HepG2 (cell line): ENCODE results near the gene GCNT2.

ENCODE experiments used
- CREB1 ChIP-seq, 2 experiments: fragments of 450-650 bp in 1 of 2; IDR thresholded peaks; 2 replicates each; pipeline ENCODE4 v1.6.1; 2016 to 2017; ENCODE audit warnings: control low read depth in 1 of 2, mild to moderate bottlenecking in 1 of 2, missing compliant biosample characterization in 1 of 2, missing genetic modification characterization in 1 of 2
- ELF4 ChIP-seq: sonication (generic); formaldehyde crosslinking; IDR thresholded peaks from 2 replicates; pipeline ENCODE4 v1.5.0; 2020; ENCODE audit warnings: missing genetic modification reagents, mild to moderate bottlenecking, moderate library complexity, borderline replicate concordance
- KDM1A ChIP-seq: IDR thresholded peaks from 2 replicates; pipeline ENCODE4 v1.6.1; 2016; ENCODE audit warnings: missing compliant biosample characterization
- MAFK ChIP-seq, 2 experiments: IDR thresholded peaks in 1 of 2; conservative IDR thresholded peaks in 1 of 2; 2 replicates each; pipeline ENCODE4 v1.6.1; 2011; ENCODE audit warnings: improper control_type of control experiment in 2 of 2, low read length in 2 of 2
- POLR2AphosphoS5 ChIP-seq: IDR thresholded peaks from 2 replicates; pipeline ENCODE4 v1.6.1; 2012; ENCODE audit warnings: low read depth, low read length
- SIN3A ChIP-seq: IDR thresholded peaks from 2 replicates; pipeline ENCODE4 v1.6.1; 2011; ENCODE audit warnings: low read depth, mild to moderate bottlenecking, control low read depth, low read length, borderline replicate concordance
- TF ChIP-seq, protein P1 (sequence below): sonication (generic); formaldehyde crosslinking; IDR thresholded peaks from 2 replicates; pipeline ENCODE4 v1.4.0; 2020; ENCODE audit warnings: missing genetic modification reagents
- TF ChIP-seq, protein P2 (sequence below): sonication (generic); formaldehyde crosslinking; IDR thresholded peaks from 2 replicates; pipeline ENCODE4 v1.5.0; 2020; ENCODE audit warnings: mild to moderate bottlenecking, missing genetic modification reagents, moderate library complexity

DNA sequence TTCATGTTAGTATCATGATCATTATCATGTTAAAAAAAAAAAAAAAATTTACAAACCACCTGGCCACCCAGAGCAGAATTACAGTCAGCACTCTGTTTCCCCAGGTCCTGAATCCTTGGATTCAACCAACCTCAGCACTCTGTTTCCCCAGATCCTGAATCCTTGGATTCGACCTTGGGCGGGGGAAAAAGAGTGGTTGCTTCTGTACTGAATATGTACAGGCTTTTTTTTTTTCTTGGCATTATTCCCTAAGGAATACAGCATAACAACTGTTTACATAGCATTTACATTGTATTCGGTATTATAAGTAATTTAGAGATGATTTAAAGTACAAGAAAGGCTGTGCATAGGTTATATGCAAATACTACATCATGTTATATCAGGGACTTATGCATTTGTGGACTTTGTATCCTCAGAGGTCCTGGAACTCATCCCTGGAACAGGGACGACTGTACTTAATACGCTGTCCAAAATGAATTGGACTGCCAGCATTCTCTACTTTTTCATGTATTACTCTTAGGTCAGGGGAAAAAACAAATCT is 31.2 kb downstream of the GCNT2 start:
- TF ChIP-seq CREB1 (IDR thresholded peaks at IDR 0.05), result no peak
- no peak for TF ChIP-seq CREB1 (CRISPR knock-in tag; IDR thresholded peaks at IDR 0.05)
- TF ChIP-seq, protein P1, sequence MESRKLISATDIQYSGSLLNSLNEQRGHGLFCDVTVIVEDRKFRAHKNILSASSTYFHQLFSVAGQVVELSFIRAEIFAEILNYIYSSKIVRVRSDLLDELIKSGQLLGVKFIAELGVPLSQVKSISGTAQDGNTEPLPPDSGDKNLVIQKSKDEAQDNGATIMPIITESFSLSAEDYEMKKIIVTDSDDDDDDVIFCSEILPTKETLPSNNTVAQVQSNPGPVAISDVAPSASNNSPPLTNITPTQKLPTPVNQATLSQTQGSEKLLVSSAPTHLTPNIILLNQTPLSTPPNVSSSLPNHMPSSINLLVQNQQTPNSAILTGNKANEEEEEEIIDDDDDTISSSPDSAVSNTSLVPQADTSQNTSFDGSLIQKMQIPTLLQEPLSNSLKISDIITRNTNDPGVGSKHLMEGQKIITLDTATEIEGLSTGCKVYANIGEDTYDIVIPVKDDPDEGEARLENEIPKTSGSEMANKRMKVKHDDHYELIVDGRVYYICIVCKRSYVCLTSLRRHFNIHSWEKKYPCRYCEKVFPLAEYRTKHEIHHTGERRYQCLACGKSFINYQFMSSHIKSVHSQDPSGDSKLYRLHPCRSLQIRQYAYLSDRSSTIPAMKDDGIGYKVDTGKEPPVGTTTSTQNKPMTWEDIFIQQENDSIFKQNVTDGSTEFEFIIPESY, result no peak
- no peak for TF ChIP-seq ELF4
- TF ChIP-seq KDM1A (CRISPR knock-in tag), result no peak
- no peak for TF ChIP-seq POLR2AphosphoS5
- no peak for TF ChIP-seq MAFK (conservative IDR thresholded peaks at IDR 0.05 in 1 of 2, IDR thresholded peaks at IDR 0.05 in 1 of 2; ENCODE audit: low read length in 2 of 2)
- TF ChIP-seq, protein P2, sequence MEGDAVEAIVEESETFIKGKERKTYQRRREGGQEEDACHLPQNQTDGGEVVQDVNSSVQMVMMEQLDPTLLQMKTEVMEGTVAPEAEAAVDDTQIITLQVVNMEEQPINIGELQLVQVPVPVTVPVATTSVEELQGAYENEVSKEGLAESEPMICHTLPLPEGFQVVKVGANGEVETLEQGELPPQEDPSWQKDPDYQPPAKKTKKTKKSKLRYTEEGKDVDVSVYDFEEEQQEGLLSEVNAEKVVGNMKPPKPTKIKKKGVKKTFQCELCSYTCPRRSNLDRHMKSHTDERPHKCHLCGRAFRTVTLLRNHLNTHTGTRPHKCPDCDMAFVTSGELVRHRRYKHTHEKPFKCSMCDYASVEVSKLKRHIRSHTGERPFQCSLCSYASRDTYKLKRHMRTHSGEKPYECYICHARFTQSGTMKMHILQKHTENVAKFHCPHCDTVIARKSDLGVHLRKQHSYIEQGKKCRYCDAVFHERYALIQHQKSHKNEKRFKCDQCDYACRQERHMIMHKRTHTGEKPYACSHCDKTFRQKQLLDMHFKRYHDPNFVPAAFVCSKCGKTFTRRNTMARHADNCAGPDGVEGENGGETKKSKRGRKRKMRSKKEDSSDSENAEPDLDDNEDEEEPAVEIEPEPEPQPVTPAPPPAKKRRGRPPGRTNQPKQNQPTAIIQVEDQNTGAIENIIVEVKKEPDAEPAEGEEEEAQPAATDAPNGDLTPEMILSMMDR, result no peak
- no peak for TF ChIP-seq SIN3A
